ENCODE results near the gene ABLIM1. TPM values are rescaled to one million over a fixed set of nuclear protein-coding genes. Genes with fewer than 3 reads are reported as not detected.

ABLIM1 gene
- total RNA-seq, 1 experiment from 2014 or later: 274 TPM

- DNase-seq (ENCODE audit: low read depth, low spot score): no peak
- H3K36me3 ChIP-seq (ENCODE audit: control insufficient read depth, insufficient read depth, low read length): peaks cover 4% of the 10 kb centered on the region; the same call in 1 of the 2 replicates
- TSS peak; percentile 13 for BruUV-seq (replicated peaks)
- in situ Hi-C loops (cut with HindIII; ENCODE audit: low pct_unique_long_range_greater_than_20kb, low sequenced_read_pairs): no loop called here
- no peaks in the 10 kb centered on the region for H3K27me3 ChIP-seq (ENCODE audit: control insufficient read depth, insufficient read depth, low read length)
- no peak for TF ChIP-seq POLR2AphosphoS5 (IDR thresholded peaks at IDR 0.05; ENCODE audit: low read depth, low read length)
- intact Hi-C loops (cut with micrococcal nuclease; ENCODE audit: unreplicated experiment): no loop called here
- no peak overlapping the region for H3K4me3 ChIP-seq (ENCODE audit: low read depth in 2 of 2, low read length in 2 of 2)
- H3K27ac ChIP-seq (ENCODE audit: low read length): peak overlapping the region; percentile 41; the same call in 1 of the 2 replicates
- ATAC-seq: no peak
- ChIA-PET CTCF (interaction anchor here (0.6 to 1.0 kb wide), 2 partner anchors 9 to 53 kb away, joined by 3 to 4 read pairs; no protein-coding TSS in a partner anchor), POLR2A (interaction anchor here (0.5 kb wide), 1 partner anchor 392 kb away, joined by 9 read pairs; no protein-coding TSS in a partner anchor)
- H3K9me3 ChIP-seq (ENCODE audit: control insufficient read depth, insufficient read depth, low read depth, low read length): no peaks in the 10 kb centered on the region
- H3K4me1 ChIP-seq (ENCODE audit: control insufficient read depth, insufficient read depth, low read length): peaks cover 24% of the 10 kb centered on the region
Measured at GRCh38 chr10:114600057-114600456, 58.0 kb downstream of the ABLIM1 start.

- ATAC-seq (no peak), DNase-seq (ENCODE audit: low read depth, low spot score) (no peak)
- intact Hi-C loops (cut with micrococcal nuclease; ENCODE audit: unreplicated experiment): no loop called here
- Histone ChIP-seq H3K27me3 (ENCODE audit: control insufficient read depth, insufficient read depth, low read length) (no peaks in the 10 kb centered on the region), H3K27ac (ENCODE audit: low read length) (peak overlapping the region; percentile 48; the same call in 1 of the 2 replicates), H3K4me1 (ENCODE audit: control insufficient read depth, insufficient read depth, low read length) (peaks cover 17% of the 10 kb centered on the region), H3K9me3 (ENCODE audit: control insufficient read depth, insufficient read depth, low read depth, low read length) (no peaks in the 10 kb centered on the region), H3K4me3 (ENCODE audit: low read depth in 2 of 2, low read length in 2 of 2) (no peak overlapping the region), H3K36me3 (ENCODE audit: control insufficient read depth, insufficient read depth, low read length) (0 out of 2 replicates have a peak, but pooled peaks cover 4% of the 10 kb centered on the region)
- in situ Hi-C loops (cut with HindIII; ENCODE audit: low pct_unique_long_range_greater_than_20kb, low sequenced_read_pairs): no loop called here
- no peak for TF ChIP-seq REST (IDR thresholded peaks at IDR 0.05; ENCODE audit: insufficient read depth in 1 of 2, low read depth in 2 of 2, low read length in 1 of 2)
- TF ChIP-seq TCF7L2 (IDR thresholded peaks at IDR 0.05; ENCODE audit: low read depth, low read length): no peak
- TF ChIP-seq, protein P1, sequence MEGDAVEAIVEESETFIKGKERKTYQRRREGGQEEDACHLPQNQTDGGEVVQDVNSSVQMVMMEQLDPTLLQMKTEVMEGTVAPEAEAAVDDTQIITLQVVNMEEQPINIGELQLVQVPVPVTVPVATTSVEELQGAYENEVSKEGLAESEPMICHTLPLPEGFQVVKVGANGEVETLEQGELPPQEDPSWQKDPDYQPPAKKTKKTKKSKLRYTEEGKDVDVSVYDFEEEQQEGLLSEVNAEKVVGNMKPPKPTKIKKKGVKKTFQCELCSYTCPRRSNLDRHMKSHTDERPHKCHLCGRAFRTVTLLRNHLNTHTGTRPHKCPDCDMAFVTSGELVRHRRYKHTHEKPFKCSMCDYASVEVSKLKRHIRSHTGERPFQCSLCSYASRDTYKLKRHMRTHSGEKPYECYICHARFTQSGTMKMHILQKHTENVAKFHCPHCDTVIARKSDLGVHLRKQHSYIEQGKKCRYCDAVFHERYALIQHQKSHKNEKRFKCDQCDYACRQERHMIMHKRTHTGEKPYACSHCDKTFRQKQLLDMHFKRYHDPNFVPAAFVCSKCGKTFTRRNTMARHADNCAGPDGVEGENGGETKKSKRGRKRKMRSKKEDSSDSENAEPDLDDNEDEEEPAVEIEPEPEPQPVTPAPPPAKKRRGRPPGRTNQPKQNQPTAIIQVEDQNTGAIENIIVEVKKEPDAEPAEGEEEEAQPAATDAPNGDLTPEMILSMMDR (IDR thresholded peaks at IDR 0.05): no peak
- no peak for TF ChIP-seq SIN3A (IDR thresholded peaks at IDR 0.05; ENCODE audit: borderline replicate concordance, insufficient read depth, low read depth, low read length)
- TF ChIP-seq POLR2AphosphoS5 (IDR thresholded peaks at IDR 0.05; ENCODE audit: low read depth, low read length): no peak
- POLR2A ChIA-PET: no interaction called here
- CTCF ChIA-PET: no interaction called here
- BruUV-seq (replicated peaks): no TSS peak
Measured at GRCh38 chr10:114596793-114597192, 61.3 kb downstream of the ABLIM1 start.

DNA sequence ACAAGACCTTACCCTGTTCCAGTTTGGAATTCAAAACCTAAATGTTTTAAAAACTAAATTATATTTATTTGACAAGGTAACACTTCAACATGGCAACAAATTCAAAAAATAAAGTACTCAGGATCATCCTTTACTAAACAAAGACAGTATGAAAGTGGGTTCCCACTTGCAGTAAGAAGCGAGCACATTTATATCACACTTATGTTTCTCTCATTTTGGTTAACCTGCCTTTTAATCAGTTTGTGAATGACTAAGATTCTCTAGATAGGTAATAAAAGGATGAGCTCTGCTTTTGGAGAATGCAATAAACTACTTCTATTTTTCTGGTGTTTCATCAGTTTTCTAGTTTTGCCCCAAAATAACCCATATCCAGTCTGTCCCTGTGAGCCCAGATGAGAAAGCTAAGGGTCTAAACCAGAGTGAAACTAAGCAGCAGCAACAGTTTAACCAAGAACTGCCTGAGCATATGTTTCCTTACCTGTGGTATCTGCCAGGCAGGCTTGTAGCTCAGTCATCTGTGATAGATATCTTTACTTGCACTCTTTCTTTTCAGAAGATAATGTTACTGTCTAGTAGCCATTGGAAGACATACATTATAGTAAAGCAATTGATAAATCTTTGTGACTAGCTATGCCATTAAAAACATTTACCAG lies 64.1 kb downstream of the ABLIM1 start:
- no peak for TF ChIP-seq POLR2AphosphoS5 (IDR thresholded peaks at IDR 0.05; ENCODE audit: low read depth, low read length)
- TF ChIP-seq, protein P1 (IDR thresholded peaks at IDR 0.05): no peak
- no peak for TF ChIP-seq REST (IDR thresholded peaks at IDR 0.05; ENCODE audit: insufficient read depth in 1 of 2, low read depth in 2 of 2, low read length in 1 of 2)
- ChIA-PET CTCF (no interaction called here), POLR2A (interaction anchor here (0.6 kb wide), 1 partner anchor 223 kb away, joined by 3 read pairs; no protein-coding TSS in a partner anchor)
- in situ Hi-C loops (cut with HindIII; ENCODE audit: low pct_unique_long_range_greater_than_20kb, low sequenced_read_pairs): no loop called here
- BruUV-seq (replicated peaks): no TSS peak
- intact Hi-C loops (cut with micrococcal nuclease; ENCODE audit: unreplicated experiment): no loop called here
- Histone ChIP-seq H3K27ac (ENCODE audit: low read length) (peak overlapping the region; percentile 68), H3K4me3 (ENCODE audit: low read depth in 2 of 2, low read length in 2 of 2) (no peak overlapping the region), H3K9me3 (ENCODE audit: control insufficient read depth, insufficient read depth, low read depth, low read length) (no peaks in the 10 kb centered on the region), H3K27me3 (ENCODE audit: control insufficient read depth, insufficient read depth, low read length) (no peaks in the 10 kb centered on the region), H3K4me1 (ENCODE audit: control insufficient read depth, insufficient read depth, low read length) (peaks cover 17% of the 10 kb centered on the region), H3K36me3 (ENCODE audit: control insufficient read depth, insufficient read depth, low read length) (0 out of 2 replicates have a peak, but pooled peaks cover 5% of the 10 kb centered on the region)
- no peak for ATAC-seq
- no peak for DNase-seq (ENCODE audit: low read depth, low spot score)

All from Panc1 (cell line).